ENCODE results near the gene ATP10A.

Gene ATP10A

GRCh38 chr15:25863111-25863967 is at the start of gene ATP10A:
Gene ATP10A, minus strand, starts transcription at chr15:25863327. Its CDS starts 231 bp downstream, at chr15:25863096.
- peaks cover 2% of the 10 kb centered on the region for H3K36me3 ChIP-seq (ENCODE audit: control insufficient read depth, insufficient read depth, low read length, severe bottlenecking)
- peak within 1 kb of the TSS; percentile 82 for H3K4me3 ChIP-seq (ENCODE audit: low read length)
- peak within 1 kb of the TSS; percentile 84 for H3K9ac ChIP-seq (ENCODE audit: low read length)
- H3K27me3 ChIP-seq (replicated peaks; ENCODE audit: control insufficient read depth, insufficient read depth, low read length) = no peaks in the 10 kb centered on the region
- no peaks in the 10 kb centered on the region for H3K9me3 ChIP-seq (ENCODE audit: control insufficient read depth, low read length)
- H3K4me1 ChIP-seq (ENCODE audit: control insufficient read depth, insufficient read depth, low read length) = peaks cover 27% of the 10 kb centered on the region
- DNase-seq (ENCODE audit: low read depth) = peak; percentile 87

GRCh38 chr15:25912035-25912434 is 48.9 kb upstream of the ATP10A start:
- Histone ChIP-seq H3K27me3 (replicated peaks; ENCODE audit: control insufficient read depth, insufficient read depth, low read length) (no peaks in the 10 kb centered on the region), H3K36me3 (ENCODE audit: control insufficient read depth, insufficient read depth, low read length, severe bottlenecking) (no peaks in the 10 kb centered on the region), H3K9me3 (ENCODE audit: control insufficient read depth, low read length) (peaks cover 13% of the 10 kb centered on the region), H3K4me3 (ENCODE audit: low read length) (no peak overlapping the region), H3K9ac (ENCODE audit: low read length) (no peak overlapping the region), H3K4me1 (ENCODE audit: control insufficient read depth, insufficient read depth, low read length) (no peaks in the 10 kb centered on the region)
- DNase-seq (ENCODE audit: low read depth) = no peak

GRCh38 chr15:25910832-25911231 is 47.7 kb upstream of the ATP10A start:
- no peak for DNase-seq (ENCODE audit: low read depth)
- Histone ChIP-seq H3K4me3 (ENCODE audit: low read length) (no peak overlapping the region), H3K4me1 (ENCODE audit: control insufficient read depth, insufficient read depth, low read length) (peaks cover under 1% of the 10 kb centered on the region), H3K9me3 (ENCODE audit: control insufficient read depth, low read length) (peaks cover 13% of the 10 kb centered on the region), H3K27me3 (replicated peaks; ENCODE audit: control insufficient read depth, insufficient read depth, low read length) (no peaks in the 10 kb centered on the region), H3K36me3 (ENCODE audit: control insufficient read depth, insufficient read depth, low read length, severe bottlenecking) (no peaks in the 10 kb centered on the region), H3K9ac (ENCODE audit: low read length) (no peak overlapping the region)

GRCh38 chr15:25909806-25910205 is 46.7 kb upstream of the ATP10A start:
- no peaks in the 10 kb centered on the region for H3K27me3 ChIP-seq (replicated peaks; ENCODE audit: control insufficient read depth, insufficient read depth, low read length)
- DNase-seq (ENCODE audit: low read depth) = no peak
- peaks cover 11% of the 10 kb centered on the region for H3K4me1 ChIP-seq (ENCODE audit: control insufficient read depth, insufficient read depth, low read length)
- H3K9ac ChIP-seq (ENCODE audit: low read length) = no peak overlapping the region
- H3K9me3 ChIP-seq (ENCODE audit: control insufficient read depth, low read length) = peaks cover 12% of the 10 kb centered on the region
- H3K4me3 ChIP-seq (ENCODE audit: low read length) = no peak overlapping the region
- no peaks in the 10 kb centered on the region for H3K36me3 ChIP-seq (ENCODE audit: control insufficient read depth, insufficient read depth, low read length, severe bottlenecking)

GRCh38 chr15:25909325-25909724 is 46.2 kb upstream of the ATP10A start:
- no peak for DNase-seq (ENCODE audit: low read depth)
- Histone ChIP-seq H3K4me1 (ENCODE audit: control insufficient read depth, insufficient read depth, low read length) (peaks cover 16% of the 10 kb centered on the region), H3K9me3 (ENCODE audit: control insufficient read depth, low read length) (peaks cover 7% of the 10 kb centered on the region), H3K9ac (ENCODE audit: low read length) (no peak overlapping the region), H3K4me3 (ENCODE audit: low read length) (no peak overlapping the region), H3K36me3 (ENCODE audit: control insufficient read depth, insufficient read depth, low read length, severe bottlenecking) (no peaks in the 10 kb centered on the region), H3K27me3 (replicated peaks; ENCODE audit: control insufficient read depth, insufficient read depth, low read length) (no peaks in the 10 kb centered on the region)

GRCh38 chr15:25905140-25905539 is 42.0 kb upstream of the ATP10A start:
- peak; percentile 66 for DNase-seq (ENCODE audit: low read depth)
- Histone ChIP-seq H3K9ac (ENCODE audit: low read length) (peak overlapping the region; percentile 78), H3K36me3 (ENCODE audit: control insufficient read depth, insufficient read depth, low read length, severe bottlenecking) (no peaks in the 10 kb centered on the region), H3K27me3 (replicated peaks; ENCODE audit: control insufficient read depth, insufficient read depth, low read length) (no peaks in the 10 kb centered on the region), H3K9me3 (ENCODE audit: control insufficient read depth, low read length) (no peaks in the 10 kb centered on the region), H3K4me1 (ENCODE audit: control insufficient read depth, insufficient read depth, low read length) (peaks cover 58% of the 10 kb centered on the region), H3K4me3 (ENCODE audit: low read length) (no peak overlapping the region)

- DNase-seq (ENCODE audit: low read depth) = no peak
- no peaks in the 10 kb centered on the region for H3K36me3 ChIP-seq (ENCODE audit: control insufficient read depth, insufficient read depth, low read length, severe bottlenecking)
- peaks cover 62% of the 10 kb centered on the region for H3K4me1 ChIP-seq (ENCODE audit: control insufficient read depth, insufficient read depth, low read length)
- no peaks in the 10 kb centered on the region for H3K9me3 ChIP-seq (ENCODE audit: control insufficient read depth, low read length)
- peak overlapping the region; percentile 17 for H3K4me3 ChIP-seq (ENCODE audit: low read length)
- H3K27me3 ChIP-seq (replicated peaks; ENCODE audit: control insufficient read depth, insufficient read depth, low read length) = no peaks in the 10 kb centered on the region
- H3K9ac ChIP-seq (ENCODE audit: low read length) = peak overlapping the region; percentile 78
Observed at GRCh38 chr15:25903024-25903581, 40.0 kb upstream of the ATP10A start.

GRCh38 chr15:25901811-25902605 is 38.9 kb upstream of the ATP10A start:
- no peak for DNase-seq (ENCODE audit: low read depth)
- Histone ChIP-seq H3K4me3 (ENCODE audit: low read length) (peak overlapping the region; percentile 8), H3K9ac (ENCODE audit: low read length) (peak overlapping the region; percentile 78), H3K9me3 (ENCODE audit: control insufficient read depth, low read length) (no peaks in the 10 kb centered on the region), H3K4me1 (ENCODE audit: control insufficient read depth, insufficient read depth, low read length) (peaks cover 65% of the 10 kb centered on the region), H3K27me3 (replicated peaks; ENCODE audit: control insufficient read depth, insufficient read depth, low read length) (no peaks in the 10 kb centered on the region), H3K36me3 (ENCODE audit: control insufficient read depth, insufficient read depth, low read length, severe bottlenecking) (no peaks in the 10 kb centered on the region)

GRCh38 chr15:25900901-25901300 is 37.8 kb upstream of the ATP10A start:
- DNase-seq (ENCODE audit: low read depth) = no peak
- no peaks in the 10 kb centered on the region for H3K27me3 ChIP-seq (replicated peaks; ENCODE audit: control insufficient read depth, insufficient read depth, low read length)
- no peaks in the 10 kb centered on the region for H3K9me3 ChIP-seq (ENCODE audit: control insufficient read depth, low read length)

GRCh38 chr15:25900431-25900830 is 37.3 kb upstream of the ATP10A start:
- Histone ChIP-seq H3K4me3 (ENCODE audit: low read length) (peak overlapping the region; percentile 8), H3K9ac (ENCODE audit: low read length) (peak overlapping the region; percentile 74), H3K27me3 (replicated peaks; ENCODE audit: control insufficient read depth, insufficient read depth, low read length) (no peaks in the 10 kb centered on the region), H3K9me3 (ENCODE audit: control insufficient read depth, low read length) (no peaks in the 10 kb centered on the region), H3K36me3 (ENCODE audit: control insufficient read depth, insufficient read depth, low read length, severe bottlenecking) (no peaks in the 10 kb centered on the region), H3K4me1 (ENCODE audit: control insufficient read depth, insufficient read depth, low read length) (peaks cover 60% of the 10 kb centered on the region)
- DNase-seq (ENCODE audit: low read depth) = no peak

More at GRCh38 chr15:25900901-25901300, 37.8 kb upstream of the ATP10A start:
- peak overlapping the region; percentile 8 for H3K4me3 ChIP-seq (ENCODE audit: low read length)
- H3K9ac ChIP-seq (ENCODE audit: low read length) = peak overlapping the region; percentile 74
- H3K36me3 ChIP-seq (ENCODE audit: control insufficient read depth, insufficient read depth, low read length, severe bottlenecking) = no peaks in the 10 kb centered on the region
- peaks cover 65% of the 10 kb centered on the region for H3K4me1 ChIP-seq (ENCODE audit: control insufficient read depth, insufficient read depth, low read length)

GRCh38 chr15:25899870-25900269 is 36.7 kb upstream of the ATP10A start:
- Histone ChIP-seq H3K4me3 (ENCODE audit: low read length) (peak overlapping the region; percentile 8), H3K4me1 (ENCODE audit: control insufficient read depth, insufficient read depth, low read length) (peaks cover 55% of the 10 kb centered on the region), H3K36me3 (ENCODE audit: control insufficient read depth, insufficient read depth, low read length, severe bottlenecking) (no peaks in the 10 kb centered on the region), H3K9ac (ENCODE audit: low read length) (peak overlapping the region; percentile 74), H3K27me3 (replicated peaks; ENCODE audit: control insufficient read depth, insufficient read depth, low read length) (no peaks in the 10 kb centered on the region), H3K9me3 (ENCODE audit: control insufficient read depth, low read length) (no peaks in the 10 kb centered on the region)
- DNase-seq (ENCODE audit: low read depth) = no peak

Measured in adipocyte (in vitro differentiated cells).